ENCODE results near the gene PPP1R1B.

GRCh38 chr17:39623356-39623950 is 3.3 kb upstream of the PPP1R1B start:
- TF ChIP-seq POLR2A (IDR thresholded peaks at IDR 0.05) (no peak), POLR2AphosphoS5 (IDR thresholded peaks at IDR 0.05; ENCODE audit: insufficient read depth in 1 of 2, low read depth in 1 of 2) (peak in 1 of 2 donors; percentile 21)
- TF ChIP-seq, protein P1, sequence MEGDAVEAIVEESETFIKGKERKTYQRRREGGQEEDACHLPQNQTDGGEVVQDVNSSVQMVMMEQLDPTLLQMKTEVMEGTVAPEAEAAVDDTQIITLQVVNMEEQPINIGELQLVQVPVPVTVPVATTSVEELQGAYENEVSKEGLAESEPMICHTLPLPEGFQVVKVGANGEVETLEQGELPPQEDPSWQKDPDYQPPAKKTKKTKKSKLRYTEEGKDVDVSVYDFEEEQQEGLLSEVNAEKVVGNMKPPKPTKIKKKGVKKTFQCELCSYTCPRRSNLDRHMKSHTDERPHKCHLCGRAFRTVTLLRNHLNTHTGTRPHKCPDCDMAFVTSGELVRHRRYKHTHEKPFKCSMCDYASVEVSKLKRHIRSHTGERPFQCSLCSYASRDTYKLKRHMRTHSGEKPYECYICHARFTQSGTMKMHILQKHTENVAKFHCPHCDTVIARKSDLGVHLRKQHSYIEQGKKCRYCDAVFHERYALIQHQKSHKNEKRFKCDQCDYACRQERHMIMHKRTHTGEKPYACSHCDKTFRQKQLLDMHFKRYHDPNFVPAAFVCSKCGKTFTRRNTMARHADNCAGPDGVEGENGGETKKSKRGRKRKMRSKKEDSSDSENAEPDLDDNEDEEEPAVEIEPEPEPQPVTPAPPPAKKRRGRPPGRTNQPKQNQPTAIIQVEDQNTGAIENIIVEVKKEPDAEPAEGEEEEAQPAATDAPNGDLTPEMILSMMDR (IDR thresholded peaks at IDR 0.05) = peak; percentile 80 to 96 (median 83)

Data from vagina (tissue), 2 donors.